Mammary epithelial cell (primary cell): ENCODE results near the gene SLC6A18.

Experiments used
- EZH2 ChIP-seq: IDR thresholded peaks from 2 replicates; pipeline ENCODE4 v1.6.1; 2012; ENCODE audit warnings: low read length, inconsistent platforms, borderline replicate concordance
- TF ChIP-seq, protein P1 (sequence below), 2 donors: IDR thresholded peaks in 1 of 2; conservative IDR thresholded peaks in 1 of 2; 2 replicates each; pipeline ENCODE4 v1.5.1; 2011 to 2012; ENCODE audit warnings: inconsistent platforms in 2 of 2, low read length in 2 of 2, mild to moderate bottlenecking in 2 of 2, control low read depth in 1 of 2, low read depth in 1 of 2; ENCODE audit not compliant: insufficient read depth in 1 of 2; ENCODE audit errors: extremely low read depth in 1 of 2

DNA sequence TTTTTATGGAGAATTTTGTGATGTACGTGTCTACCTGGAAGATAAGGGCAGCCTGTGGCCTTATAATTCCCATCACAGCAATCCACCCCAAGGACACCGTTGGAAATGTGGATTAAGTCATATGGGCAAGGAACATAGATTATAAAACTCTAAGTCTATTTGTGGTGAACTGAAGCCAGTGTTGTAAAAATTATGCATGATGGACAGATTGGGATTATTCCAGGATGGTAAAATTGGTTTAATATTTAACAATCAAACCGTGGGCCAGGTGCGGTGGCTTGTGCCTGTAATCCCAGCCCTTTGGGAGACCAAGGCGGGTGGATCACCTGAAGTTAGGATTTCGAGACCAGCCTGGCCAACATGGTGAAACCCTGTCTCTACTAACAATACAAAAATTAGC lies 36.7 kb upstream of the SLC6A18 start:
- TF ChIP-seq, protein P1, sequence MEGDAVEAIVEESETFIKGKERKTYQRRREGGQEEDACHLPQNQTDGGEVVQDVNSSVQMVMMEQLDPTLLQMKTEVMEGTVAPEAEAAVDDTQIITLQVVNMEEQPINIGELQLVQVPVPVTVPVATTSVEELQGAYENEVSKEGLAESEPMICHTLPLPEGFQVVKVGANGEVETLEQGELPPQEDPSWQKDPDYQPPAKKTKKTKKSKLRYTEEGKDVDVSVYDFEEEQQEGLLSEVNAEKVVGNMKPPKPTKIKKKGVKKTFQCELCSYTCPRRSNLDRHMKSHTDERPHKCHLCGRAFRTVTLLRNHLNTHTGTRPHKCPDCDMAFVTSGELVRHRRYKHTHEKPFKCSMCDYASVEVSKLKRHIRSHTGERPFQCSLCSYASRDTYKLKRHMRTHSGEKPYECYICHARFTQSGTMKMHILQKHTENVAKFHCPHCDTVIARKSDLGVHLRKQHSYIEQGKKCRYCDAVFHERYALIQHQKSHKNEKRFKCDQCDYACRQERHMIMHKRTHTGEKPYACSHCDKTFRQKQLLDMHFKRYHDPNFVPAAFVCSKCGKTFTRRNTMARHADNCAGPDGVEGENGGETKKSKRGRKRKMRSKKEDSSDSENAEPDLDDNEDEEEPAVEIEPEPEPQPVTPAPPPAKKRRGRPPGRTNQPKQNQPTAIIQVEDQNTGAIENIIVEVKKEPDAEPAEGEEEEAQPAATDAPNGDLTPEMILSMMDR (conservative IDR thresholded peaks at IDR 0.05 in 1 of 2, IDR thresholded peaks at IDR 0.05 in 1 of 2; ENCODE audit: extremely low read depth in 1 of 2, insufficient read depth in 1 of 2, low read depth in 1 of 2, low read length in 2 of 2) = no peak
- TF ChIP-seq EZH2 = no peak
